HG03520 (cell line): ENCODE measurements around the gene TMEM192.
A peak's percentile ranks its signal among the peaks of the same experiment; 100 is the strongest.
"Not testable (repeated sequence)": the region's sequence is repeated elsewhere in the genome, so short reads cannot be mapped to it uniquely, and the experiment has no call there.

Experiments
- ATAC-seq: cut with Tn5 transposase; IDR thresholded peaks from one replicate; pipeline ENCODE4 v1.9.1; 2021; ENCODE audit warnings: mild to moderate bottlenecking, moderate library complexity; ENCODE audit not compliant: unreplicated experiment

The TMEM192 gene

DNA sequence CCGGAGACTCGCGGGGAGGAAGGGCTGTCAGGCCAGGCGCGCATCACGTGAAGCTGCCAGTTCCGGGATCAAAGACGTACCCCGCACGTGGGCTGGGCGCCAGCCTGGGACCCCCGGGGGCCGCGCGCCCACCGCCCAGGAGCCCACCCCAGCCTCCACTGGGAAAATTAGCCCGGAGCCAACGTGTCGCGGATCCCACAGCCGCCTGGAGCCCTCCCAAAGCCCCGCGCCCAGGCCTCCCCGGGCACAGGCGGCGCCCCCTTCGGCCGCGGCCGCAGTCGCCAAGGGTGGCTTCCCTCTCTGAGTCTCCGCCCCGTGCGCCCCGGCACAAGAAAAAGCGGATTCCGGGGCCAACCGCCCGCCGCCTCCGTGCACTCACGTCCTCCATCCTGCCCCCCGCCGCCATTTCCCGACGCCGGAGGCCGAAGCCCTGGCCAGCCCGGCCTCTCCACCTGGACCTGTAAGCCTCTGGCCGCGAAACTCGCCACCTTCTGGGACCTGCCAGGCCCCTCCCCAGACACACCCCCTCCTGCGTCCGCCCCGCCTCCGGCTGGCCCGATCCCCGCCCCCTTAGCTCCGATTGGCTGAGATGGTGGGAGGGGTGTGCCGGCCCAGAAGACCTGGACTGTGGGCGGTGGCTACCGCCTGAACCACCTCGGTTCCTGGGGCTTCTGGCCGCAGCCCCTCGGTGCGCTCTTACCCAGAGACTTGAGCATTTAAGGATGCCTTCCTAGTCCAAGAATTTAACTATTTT, at the start of gene TMEM192:
Gene TMEM192 (minus strand): TSS at position 493 of the 754 bp plus-strand sequence. CDS start 87 bp downstream, at position 406.
- peak; percentile 95 for ATAC-seq

DNA sequence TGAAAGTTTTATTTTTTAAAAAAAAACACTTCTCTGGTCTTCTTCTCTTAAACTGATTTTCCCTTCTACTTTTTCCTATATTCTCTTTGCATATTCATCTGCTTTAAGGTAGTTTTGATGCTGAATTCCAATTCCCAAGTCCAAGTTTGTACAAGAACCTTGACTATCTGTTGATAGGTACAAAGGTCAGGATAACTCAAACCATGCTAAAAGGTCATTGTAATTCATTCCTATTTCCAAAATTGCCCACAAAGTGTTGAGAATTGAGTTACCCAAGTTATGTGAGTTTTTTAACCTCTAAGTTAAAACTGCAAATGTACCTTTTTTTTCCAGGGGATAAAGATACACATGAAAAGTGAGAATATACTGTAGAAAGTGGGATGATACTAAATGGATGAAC, 46.1 kb upstream of the TMEM192 start:
- no peak for ATAC-seq

DNA sequence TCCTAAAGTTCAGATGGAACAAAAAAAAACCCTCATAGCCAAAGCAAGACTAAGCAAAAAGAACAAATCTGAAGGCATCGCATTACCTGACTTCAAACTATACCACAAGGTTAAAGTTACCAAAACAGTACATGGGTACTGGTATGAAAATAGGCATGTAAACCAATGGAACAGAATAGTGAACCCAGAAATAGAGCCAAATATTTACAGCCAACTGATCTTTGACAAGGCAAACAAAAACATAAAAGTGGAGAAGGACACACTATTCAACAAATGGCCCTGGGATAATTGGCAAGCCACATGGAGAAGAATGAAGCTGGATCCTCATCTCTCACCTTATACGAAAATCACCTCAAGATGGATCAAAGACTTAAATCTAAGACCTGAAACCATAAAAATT, 44.2 kb upstream of the TMEM192 start:
- no peak for ATAC-seq

DNA sequence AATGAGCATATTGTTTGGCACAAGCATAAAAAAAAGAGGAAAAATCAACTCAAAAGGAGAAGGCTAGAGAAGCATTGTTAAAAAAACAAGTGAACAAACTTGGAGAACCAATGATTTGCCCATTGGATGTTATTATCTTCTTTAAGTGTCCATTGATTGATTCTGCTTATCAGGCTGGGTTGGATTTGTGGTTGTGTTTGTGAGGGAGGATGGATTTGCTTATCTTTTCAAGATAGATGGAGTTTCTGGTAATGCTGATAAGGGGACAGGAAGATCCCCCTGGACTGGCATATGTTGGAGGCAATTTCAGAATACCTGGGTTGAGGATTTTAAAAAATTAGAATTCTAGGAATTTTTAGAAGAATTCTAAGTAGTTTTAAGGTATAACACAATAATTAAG, 41.8 kb upstream of the TMEM192 start:
- no peak for ATAC-seq

DNA sequence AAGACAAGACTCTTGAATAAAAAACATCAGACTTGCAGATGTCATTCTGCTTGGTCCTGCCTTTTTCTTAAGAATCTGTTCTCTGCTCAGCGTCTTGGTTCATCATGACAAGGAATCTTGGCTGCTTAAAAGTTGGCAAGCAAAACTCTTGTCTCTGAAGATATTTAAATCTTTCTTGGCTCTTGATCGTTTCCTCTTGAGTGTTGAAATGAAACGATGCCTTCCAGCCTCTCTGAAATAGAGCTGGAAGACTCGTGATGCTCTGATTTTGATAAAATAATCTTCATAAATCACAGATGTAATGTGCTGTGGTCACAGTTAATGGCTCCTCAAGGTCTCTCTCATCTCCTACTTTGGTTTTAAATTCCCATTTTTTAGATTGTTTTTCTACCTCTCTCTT, 39.9 kb upstream of the TMEM192 start:
- ATAC-seq: no peak

DNA sequence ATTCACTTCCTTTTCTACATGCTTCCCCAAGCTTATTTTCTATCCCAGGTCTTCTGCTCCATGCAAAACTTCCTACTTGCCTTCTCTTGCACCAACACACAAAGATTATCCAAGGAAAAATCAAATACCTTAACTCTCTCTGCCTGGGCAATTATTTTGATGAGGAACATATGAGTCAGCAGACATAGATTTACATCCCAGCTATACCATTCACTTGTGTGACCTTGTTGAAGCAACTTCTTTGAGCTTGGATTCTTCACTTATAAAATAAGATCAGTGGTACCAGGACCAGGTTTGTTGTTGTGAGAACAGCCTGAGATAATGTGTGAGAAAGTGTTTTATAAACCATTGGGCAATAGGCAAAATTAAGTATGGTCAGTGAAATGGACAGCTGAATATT, 39.1 kb upstream of the TMEM192 start:
- no peak for ATAC-seq

DNA sequence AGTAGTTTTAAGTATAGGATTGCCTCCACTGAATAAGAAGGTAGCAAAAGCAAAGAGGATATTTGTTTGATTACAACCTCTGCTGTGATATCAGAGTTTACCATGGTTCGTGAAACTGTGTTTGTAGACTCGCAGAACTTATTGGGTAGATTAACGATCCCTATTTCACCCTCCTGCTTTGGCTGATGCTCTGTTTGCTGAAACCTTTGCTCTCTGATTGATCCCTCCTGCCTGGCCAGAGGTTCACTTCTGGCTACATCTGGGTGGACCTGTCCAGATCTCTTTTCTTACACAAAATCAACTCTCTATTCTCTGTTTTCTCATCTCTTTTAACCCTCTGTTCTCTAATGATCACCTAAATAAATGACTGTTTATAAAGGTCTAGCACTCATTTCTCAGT, 37.9 kb upstream of the TMEM192 start:
- ATAC-seq: no peak

DNA sequence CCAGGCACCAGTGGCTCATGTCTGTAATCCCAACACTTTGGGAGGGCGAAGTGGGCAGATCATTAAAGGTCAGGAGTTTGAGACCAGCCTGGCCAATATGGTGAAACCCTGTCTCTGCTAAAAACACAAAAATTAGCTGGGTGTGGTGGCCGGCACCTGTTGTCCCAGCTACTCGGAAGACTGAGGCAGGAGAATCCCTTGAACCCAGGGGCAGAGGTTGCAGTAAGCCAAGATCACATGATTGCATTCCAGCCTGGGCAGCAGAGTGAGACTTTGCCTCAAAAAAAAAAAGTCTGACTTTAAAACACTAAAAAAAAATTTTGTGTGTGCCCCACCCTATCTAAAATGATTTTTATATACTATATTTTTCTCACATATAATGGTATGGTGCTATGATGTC, 26.2 kb upstream of the TMEM192 start:
- ATAC-seq: no peak

DNA sequence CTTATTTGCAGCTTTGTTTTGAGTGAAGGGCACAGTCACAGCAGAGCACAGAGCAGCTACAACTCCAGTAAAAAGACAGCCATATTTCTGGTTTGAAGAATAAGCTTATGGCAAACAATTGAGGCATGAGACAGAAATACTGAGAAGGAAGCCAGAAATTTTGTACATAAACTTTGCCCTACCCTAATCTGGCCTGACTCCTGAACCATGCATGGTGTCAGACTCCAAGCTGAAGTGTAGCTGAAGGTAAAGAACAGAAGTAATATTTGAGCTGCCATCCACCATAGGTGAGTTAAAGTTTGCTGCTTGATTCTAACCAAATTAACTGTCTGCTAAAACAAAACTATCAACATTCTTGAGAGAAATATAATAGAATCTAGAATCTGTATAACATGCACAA, 24.5 kb upstream of the TMEM192 start:
- ATAC-seq: no peak

DNA sequence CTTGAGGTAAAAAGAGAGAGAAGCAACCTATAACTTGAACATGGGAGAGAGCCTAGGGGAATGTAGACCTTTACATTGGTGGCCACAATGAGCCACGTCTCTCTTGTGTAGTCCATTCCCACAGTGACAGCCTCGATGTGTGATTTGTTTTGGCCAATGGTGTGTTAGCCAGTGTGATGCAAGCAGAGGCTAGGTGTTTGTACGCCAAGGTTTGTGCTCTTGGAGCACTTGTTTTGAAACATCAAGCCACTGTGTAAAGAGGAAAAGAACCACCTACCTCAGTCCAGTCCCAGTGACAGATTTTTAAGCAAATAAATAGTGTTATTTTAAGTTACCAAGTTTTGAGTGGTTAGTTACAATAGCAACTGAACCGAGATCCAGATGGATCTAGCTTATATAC, 23.9 kb upstream of the TMEM192 start:
- no peak for ATAC-seq

DNA sequence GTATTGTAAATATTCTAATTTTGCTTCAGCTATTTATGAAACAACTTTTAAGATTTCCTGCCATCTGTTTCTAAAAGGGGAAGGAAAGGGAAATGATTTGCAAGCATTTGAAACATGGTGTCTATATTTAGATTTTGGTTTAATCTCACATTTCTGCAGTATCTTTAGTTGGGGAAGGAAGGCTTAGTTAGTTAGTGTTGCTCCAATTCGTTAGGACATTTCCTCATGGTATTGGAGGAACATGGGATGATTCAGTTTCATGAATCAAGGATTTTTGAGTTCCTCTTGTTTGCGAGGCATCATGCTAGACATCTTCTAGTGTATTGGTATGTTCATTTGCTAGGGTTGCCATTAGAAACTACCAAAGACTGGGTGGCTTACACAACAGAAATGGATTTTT, 20.5 kb upstream of the TMEM192 start:
- no peak for ATAC-seq

DNA sequence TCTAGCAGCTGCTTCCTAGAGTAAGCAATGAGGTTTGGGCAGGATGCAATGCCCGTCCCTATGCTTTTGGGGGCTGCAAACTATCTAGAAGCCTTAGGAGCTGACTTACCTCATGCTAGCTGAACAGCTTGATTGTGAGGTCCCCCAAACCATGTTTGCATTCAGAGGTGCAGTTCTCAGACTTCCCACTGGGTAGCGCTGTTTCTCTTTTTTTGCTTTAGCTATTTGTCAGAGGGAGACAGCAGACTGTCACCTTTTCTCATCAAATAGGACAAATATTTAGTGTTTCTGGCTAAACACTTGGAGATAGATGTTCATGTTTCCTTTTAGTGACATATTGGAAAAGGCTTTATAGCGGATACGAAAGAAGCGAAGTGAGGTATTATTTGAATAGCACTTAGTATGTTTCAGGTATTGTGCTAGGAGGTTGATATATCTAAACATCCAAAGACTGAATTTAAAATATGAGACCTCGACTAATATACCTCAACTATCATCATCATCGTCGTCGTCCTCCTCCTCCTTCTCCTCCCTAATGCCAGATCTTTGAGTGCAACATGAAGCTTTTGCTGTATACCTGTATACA, 18.7 kb upstream of the TMEM192 start:
- ATAC-seq: peak; percentile 80

DNA sequence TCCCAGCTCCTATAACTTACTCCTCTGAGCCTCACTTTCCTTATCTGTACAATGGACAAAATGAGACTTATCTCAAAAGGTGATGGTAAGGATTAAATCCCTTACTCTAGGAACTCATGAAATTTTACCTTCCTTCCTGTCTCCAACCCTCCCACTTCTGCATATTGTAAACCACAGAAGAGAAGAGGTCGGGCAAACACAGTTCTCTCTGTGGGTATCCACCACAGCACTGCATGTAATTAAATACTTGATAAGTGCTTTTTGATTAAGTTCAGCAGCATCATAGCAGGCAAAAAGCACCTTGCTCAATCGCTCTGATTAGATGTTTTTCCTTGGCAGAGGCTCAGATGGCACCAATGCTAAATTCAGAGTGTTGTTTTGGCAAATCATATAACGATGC, 17.3 kb upstream of the TMEM192 start:
- no peak for ATAC-seq

DNA sequence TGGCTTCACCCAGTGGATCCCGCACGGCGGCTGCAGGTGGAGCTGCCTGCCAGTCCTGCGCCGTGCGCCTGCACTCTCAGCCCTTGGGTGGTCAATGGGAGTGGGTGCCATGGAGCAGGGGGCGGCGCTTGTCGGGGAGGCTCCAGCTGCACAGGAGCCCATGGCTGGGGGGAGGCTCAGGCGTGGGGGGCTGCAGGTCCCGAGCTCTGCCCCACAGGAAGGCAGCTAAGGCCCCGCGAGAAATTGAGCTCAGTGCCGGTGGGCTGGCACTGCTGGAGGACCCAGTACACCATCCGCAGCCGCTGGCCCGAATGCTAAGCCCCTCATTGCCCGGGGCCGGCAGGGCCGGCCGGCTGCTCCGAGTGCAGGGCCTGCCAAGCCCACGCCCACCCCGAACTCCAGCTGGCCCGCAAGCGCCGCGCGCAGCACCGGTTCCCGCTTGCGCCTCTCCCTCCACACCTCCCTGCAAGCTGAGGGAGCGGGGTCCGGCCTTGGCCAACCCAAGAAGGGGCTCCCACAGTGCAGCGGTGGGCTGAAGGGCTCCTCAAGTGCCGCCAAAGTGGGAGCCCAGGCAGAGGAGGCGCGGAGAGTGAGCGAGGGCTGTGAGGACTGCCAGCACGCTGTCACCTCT, 13.3 kb upstream of the TMEM192 start:
- not testable (repeated sequence) for ATAC-seq

DNA sequence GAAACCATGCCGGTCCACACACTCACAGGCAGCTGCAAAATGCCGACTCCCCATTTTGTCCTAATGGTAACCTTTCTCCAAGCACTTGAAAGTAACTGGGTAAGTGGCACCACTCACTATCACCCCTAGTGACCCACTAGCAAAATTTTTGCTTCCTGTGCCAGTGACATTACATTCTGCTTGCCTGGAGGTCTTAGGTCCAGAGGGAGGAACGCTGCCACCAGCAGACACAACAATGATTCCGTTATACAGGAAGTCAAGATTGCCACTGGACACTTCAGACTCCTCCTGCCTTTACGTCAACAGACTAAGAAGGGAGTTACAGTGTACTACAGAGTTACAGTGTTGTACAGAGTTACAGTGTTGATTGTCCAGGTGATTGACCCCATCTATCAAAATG, 11.8 kb upstream of the TMEM192 start:
- no peak for ATAC-seq

DNA sequence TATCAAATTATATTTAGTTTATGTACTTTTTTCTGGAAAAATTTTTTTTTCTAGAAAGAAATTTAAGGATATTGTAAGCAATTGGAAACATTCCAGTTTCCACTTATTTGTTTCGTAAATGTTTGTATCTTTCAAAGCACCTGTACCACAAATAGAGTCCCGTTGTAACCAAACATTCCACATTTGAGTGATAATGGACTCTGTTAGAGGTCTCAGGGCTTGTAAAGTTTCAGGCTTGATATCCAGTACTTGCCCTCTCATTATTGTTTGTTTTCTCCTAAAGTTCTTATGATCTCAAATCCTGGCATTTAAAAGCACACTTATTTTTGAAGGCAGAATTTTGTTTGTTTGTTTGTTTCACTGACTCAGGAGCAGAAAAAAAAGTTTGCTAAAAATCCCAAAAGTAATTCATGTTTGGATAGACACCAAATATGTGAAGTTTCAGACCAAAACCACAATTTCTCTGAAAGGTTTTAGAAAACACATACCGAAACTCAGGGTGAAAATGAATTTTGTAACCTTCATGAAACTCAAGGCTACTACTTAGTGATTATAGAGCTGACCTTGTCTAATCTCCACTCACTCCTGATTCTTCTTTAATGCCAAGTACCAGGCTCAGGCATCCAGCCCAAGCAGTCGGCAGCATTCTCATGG, 5.7 kb upstream of the TMEM192 start:
- ATAC-seq: peak; percentile 84

DNA sequence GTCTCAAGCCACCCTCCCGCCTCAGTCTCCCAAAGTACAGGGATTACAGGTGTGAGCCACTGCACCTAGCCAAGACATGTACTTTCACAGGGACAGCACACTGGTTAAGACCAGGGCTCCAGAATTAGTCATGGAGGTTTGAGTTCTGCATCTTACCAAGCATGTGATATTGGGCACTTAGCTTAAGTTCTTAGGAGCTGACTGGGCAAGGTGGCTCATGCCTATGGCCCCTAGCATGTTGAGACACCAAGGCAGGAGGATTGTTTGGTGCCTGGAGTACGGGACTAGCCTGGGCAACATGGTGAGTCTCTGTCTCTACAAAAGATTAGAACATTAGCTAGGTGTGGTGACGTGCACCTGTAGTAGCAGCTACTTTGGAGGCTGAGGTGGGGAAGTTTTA, 2.6 kb upstream of the TMEM192 start:
- ATAC-seq: no peak

DNA sequence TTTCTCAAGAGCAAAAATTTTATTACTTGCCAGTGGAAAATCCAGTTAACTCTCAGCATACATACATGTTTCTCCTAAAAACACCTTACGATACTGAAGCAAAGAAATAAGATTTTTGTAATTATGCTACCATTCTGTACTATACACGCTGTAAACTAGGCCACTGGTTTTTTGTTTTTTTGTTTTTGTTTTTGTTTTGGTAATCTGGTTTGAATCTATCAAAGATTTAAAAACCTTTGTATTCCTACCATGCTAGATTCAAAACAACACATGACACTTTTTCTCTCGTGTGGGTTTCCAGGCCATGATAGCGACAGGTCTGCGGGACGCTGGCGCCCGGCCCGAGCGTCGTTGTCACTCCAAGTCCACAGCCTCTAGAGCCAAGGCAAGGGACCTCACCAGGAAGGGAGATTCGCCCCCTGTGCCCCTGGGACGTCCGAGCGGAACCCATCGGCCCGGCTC, 723 bp downstream of the TMEM192 start:
- ATAC-seq: no peak

DNA sequence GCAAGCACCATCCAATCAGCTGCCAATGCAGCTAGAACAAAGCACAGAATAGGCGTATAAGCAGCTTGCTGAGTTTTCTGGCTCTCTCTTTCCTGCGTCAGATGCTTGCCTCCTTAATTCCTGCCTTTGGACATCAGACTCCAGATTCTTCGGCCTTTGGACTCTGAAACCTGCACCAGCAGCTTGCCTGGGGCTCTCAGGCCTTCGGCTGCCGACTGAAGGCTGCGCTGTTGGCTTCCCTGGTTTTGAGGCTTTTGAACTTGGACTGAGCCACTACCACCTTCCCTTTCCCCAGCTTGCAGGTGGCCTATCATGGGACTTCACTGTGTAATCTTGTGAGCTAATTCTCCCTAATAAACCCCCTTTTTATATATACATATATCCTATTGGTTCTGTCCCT, 6.1 kb downstream of the TMEM192 start:
- ATAC-seq: no peak

DNA sequence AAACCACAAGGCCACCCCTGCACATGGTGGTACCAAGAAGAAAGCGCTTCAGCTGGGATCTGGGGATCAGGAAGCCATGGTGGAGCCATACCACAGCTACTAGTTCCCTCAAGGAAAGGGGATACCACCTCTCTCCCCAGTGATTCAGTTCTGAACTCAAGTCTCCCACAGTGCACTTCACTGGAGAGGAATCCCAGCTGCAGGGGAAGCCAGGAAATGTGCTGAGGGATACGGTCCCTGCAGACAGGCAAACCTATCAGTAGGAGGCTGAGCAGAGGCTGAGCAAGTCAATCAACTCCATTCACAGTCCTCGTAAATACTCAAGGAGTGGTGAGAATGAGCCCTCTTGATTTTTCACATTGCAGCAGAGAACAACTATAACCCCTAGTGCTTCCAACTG, 11.0 kb downstream of the TMEM192 start:
- ATAC-seq: no peak

DNA sequence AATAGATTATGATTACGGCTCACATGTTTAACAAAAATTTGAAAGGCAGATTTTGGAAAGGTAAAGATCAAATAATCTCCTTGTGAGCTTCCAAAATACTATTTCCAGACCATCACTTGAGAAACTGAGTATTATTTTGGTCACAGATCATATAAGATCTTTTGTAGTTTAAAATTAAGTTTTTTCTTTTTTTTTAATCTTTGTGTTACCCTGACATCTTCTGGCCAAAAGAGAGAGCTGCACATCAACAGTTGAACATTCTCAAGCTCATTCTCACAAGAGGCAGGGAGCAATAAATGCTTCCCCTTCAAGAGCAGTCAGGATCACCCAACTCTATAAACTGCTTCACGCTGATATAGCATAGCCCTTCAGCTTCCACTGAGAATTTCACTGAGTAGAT, 15.9 kb downstream of the TMEM192 start:
- no peak for ATAC-seq

DNA sequence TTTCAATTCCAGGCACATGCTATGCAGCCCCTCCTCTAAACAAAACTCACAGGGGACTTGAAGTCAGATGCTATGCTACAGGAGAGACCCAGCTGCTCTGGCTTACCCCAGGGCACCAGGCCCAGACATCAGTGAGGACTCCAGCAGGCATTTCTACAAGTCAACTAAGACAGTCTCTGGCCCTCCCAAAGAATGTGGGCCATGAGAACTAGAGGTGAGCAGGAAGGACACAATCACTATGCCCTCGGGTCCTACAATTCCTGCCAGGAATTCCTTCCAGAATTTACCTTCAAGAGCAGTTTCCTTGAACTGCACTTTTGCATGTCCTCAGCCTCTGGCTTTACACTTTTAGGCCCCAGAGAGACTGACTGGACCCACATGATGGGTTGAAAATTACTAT, 17.4 kb downstream of the TMEM192 start:
- ATAC-seq: no peak
